Measurements from ENCODE around the gene MRPS16.

The MRPS16 gene

DNA sequence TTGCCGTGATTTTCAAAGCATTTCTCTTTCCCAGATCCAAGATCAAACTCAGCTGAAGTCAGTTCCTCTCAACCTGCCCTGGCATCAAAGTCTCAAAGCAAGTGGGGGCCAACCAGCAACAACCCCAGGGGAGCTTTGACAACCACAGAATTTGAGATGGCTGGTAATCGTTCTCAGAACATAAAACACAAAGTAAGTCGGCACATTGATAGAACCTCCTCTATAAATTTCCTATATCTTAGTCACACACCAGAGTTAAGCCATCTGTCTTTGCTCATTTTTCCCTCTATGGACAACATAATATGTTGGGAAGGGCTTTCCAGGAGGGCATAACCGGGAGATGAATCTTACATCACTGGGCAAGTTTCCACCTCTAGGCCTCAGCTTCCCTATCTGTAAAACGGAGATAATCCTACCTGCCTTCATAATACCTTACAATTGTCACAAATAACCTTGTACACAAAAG lies 4.2 kb downstream of the MRPS16 start:
- TF ChIP-seq, protein P1, sequence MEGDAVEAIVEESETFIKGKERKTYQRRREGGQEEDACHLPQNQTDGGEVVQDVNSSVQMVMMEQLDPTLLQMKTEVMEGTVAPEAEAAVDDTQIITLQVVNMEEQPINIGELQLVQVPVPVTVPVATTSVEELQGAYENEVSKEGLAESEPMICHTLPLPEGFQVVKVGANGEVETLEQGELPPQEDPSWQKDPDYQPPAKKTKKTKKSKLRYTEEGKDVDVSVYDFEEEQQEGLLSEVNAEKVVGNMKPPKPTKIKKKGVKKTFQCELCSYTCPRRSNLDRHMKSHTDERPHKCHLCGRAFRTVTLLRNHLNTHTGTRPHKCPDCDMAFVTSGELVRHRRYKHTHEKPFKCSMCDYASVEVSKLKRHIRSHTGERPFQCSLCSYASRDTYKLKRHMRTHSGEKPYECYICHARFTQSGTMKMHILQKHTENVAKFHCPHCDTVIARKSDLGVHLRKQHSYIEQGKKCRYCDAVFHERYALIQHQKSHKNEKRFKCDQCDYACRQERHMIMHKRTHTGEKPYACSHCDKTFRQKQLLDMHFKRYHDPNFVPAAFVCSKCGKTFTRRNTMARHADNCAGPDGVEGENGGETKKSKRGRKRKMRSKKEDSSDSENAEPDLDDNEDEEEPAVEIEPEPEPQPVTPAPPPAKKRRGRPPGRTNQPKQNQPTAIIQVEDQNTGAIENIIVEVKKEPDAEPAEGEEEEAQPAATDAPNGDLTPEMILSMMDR (IDR thresholded peaks at IDR 0.05; ENCODE audit: extremely low read depth, missing control alignments) = no peak
- DNase-seq (ENCODE audit: low spot score) = no peak

DNA sequence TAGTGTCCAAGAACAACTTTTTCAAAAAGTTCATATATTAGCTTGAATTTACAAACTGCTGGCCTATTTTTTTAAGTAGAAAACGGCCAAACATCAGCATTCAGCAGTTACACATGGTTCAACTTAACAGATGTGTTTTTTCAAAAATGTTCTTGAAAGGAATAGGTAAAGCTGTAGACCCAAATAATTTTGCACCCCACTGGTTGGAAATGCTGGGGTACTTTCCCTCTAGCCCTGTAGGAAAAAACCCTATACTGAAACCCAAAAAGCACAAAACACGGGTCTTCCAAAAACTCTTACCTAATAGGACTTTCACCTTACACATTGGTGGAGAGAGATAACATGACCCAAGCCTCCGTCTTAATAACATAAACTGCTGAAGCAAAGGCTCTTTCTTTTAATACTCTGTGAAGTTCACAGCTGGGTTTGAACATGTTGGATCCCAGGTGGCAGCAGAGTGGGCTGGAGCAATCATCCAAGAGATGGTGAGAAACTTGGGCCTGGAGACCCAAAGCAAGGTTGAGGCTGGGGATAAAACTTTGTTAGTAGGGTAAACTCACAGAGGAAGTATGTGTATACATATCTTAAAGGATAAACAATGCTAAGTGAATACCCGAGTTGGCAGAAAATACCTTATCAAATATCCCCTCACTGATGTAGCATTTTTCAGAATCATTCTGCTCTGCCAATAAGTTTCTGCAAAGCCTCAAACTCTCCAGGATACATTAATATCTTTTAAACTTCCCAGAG lies 4.8 kb downstream of the MRPS16 start:
- DNase-seq (ENCODE audit: low spot score) = peak; percentile 17
- TF ChIP-seq, protein P1 (IDR thresholded peaks at IDR 0.05; ENCODE audit: extremely low read depth, missing control alignments) = no peak

DNA sequence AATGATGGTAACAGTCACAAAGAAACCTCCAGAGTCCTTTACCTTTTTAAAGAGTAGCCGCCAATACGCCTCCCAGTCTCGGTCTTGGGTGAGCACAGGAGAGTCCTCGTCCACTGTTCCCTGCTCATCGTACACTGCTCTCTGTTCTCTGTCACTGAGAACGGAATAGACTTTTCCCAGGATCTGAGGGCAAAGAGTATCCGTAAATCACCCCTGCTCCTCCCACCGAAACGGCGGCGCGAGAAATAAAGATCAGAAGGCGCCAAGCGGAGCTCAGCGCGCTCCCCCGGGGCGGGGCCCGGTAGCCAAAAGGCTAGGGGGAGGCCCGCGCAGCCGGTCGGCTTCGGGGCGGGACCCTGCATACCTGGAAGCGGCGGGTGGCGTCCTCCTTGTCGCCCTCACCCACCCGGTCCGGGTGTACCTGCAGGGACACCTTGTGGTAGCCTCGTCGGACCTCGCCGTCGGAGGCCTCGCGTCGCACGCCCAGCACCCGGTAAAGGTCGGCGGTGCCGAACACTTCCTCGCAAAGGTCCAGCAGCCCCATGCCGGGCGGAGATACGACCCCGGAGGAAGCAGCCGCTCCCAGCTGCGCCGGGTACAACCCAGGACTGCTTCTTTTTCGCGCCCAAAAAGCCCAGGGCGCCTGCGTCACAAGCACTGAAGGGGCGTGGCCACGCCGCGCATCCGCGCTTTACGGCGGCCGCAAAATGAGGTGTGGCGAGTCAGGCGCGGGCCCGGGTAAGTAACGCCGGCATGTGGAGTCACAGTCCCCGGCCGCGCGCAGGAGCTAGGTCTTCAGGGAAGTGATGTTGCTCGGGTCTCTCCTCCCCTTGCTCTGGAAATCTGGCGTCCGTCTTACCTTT lies 5.6 kb downstream of the MRPS16 start, which contains the start of gene DNAJC9:
Gene DNAJC9 (minus strand): TSS at position 610 of the 863 bp plus-strand sequence. CDS start 66 bp downstream, at position 544.
- TF ChIP-seq, protein P1 (IDR thresholded peaks at IDR 0.05; ENCODE audit: extremely low read depth, missing control alignments) = no peak
- DNase-seq (ENCODE audit: low spot score) = peak; percentile 91

DNA sequence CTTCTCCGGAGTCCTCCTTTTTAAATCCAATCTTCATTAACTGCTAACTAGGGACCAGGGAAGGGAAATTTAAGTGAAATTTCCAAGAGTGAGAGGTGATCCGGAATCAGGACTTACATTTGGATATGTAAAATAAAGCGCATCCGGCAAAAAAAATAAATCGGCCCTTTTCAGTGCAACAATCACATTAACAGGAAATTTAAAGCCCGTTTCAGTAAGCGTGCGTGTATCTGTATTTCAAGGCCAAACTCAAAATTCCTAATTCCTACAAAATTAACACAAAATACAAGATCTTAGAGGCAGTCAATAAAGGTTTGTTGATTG lies 6.2 kb downstream of the MRPS16 start:
- TF ChIP-seq, protein P1 (IDR thresholded peaks at IDR 0.05; ENCODE audit: extremely low read depth, missing control alignments) = no peak
- DNase-seq (ENCODE audit: low spot score) = no peak

DNA sequence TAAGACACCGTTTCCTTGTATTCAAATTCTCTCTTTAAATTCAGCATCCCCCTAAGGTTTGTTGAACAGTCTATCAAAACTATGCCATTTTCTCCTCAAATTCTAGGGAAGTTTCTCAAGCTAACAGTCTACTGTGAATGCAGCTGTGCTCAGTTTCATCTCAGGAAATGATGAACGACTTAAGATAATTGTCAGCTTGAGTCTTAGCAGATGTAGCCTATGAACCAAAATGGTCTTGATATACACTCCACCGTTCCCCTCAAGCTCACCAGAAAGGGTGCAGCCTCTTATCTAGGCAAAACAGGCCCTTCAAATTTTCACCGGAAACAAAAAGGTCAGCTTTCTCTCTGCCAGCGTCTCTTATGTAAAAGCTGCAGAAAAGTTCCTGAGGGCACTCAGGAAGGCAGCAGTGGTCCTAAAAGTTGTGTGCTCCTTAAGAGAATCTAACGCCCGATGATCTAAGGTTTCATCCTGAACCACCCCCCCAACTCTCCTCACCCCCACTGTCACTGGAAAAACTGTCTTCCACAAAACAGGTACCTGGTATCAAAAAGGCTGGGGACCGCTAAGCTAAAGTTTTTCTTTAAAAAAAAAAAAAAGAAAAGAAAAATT lies 7.5 kb downstream of the MRPS16 start:
- TF ChIP-seq, protein P1 (IDR thresholded peaks at IDR 0.05; ENCODE audit: extremely low read depth, missing control alignments) = no peak
- no peak for DNase-seq (ENCODE audit: low spot score)

DNA sequence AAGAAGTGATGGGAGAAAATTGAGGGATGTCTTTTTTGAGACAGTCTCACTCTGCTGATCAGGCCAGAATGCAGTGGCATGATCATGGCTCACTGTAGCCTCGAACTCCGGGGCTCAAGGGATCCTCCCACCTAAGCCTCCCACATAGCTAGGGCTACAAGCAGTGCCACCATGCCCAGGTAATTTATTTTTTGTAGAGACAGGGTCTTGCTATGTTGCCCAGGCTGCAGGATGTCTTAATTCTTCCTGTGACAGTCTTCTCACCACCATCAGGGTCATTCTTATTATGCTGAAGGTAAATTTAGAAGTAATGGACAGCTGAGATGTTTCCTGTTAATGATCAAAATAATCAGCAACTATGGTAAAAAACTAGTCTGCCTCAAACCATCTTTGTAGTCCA lies 12.5 kb downstream of the MRPS16 start:
- no peak for DNase-seq (ENCODE audit: low spot score)
- TF ChIP-seq, protein P1 (IDR thresholded peaks at IDR 0.05; ENCODE audit: extremely low read depth, missing control alignments) = no peak

Data from GM20000 (cell line).